Activated CD8-positive, alpha-beta memory T cell treated with anti-CD3 and anti-CD28 coated beads for 36 hours (primary cell): ENCODE data around the gene TOB1. TPM values are rescaled to one million over a fixed set of nuclear protein-coding genes. Genes with fewer than 3 reads are reported as not detected.
"Not testable (repeated sequence)": the region's sequence is repeated elsewhere in the genome, so short reads cannot be mapped to it uniquely, and the experiment has no call there.

Experiments used
- CTCF ChIA-PET: fragments of 350-600 bp; sonication (Branson Sonifier 250); formaldehyde crosslinking; loops from one replicate; lab custom pipeline; 2021; ENCODE audit warnings: antibody characterized with exemption; lab: Charles Lee
- POLR2A ChIA-PET: fragments of 350-600 bp; sonication (Branson Sonifier 250); formaldehyde crosslinking; loops from one replicate; lab custom pipeline; 2021; ENCODE audit warnings: antibody characterized with exemption; lab: Charles Lee
- total RNA-seq, 2 experiments: library from RNA; stranded (reverse); gene quantifications; one replicate each; pipeline ENCODE4 v1.2.3, GENCODE V29; 2021

The TOB1 gene
- total RNA-seq, 2 experiments from 2014 or later: 29.0 to 30.7 TPM

- CTCF ChIA-PET: interaction anchor here (1.0 kb wide), 1 partner anchor 270 kb away, joined by 3 read pairs; the partner anchor contains the start of gene NME1
- POLR2A ChIA-PET: no interaction called here
These were observed 16.7 kb upstream of the TOB1 start for GRCh38 chr17:50882851-50883250.

GRCh38 chr17:50881182-50881581, 15.0 kb upstream of the TOB1 start:
- POLR2A ChIA-PET: no interaction called here
- CTCF ChIA-PET: no interaction called here

- POLR2A ChIA-PET: interaction anchor here (1.4 kb wide), 1 partner anchor 13 kb away, joined by 4 read pairs; the partner anchor contains the start of gene TOB1
- CTCF ChIA-PET: no interaction called here
These were observed 12.9 kb upstream of the TOB1 start for GRCh38 chr17:50879086-50879485.

- ChIA-PET CTCF (no interaction called here), POLR2A (no interaction called here)
These were observed 11.7 kb upstream of the TOB1 start for GRCh38 chr17:50877838-50878237.

- CTCF ChIA-PET: not testable (repeated sequence)
- POLR2A ChIA-PET: interaction anchor here (0.8 kb wide), 1 partner anchor 11 kb away, joined by 4 read pairs; the partner anchor contains the start of gene TOB1
These were observed 10.9 kb upstream of the TOB1 start for GRCh38 chr17:50877042-50877441.

GRCh38 chr17:50875074-50875473, 8.9 kb upstream of the TOB1 start:
- ChIA-PET CTCF (interaction anchor here (1.0 kb wide), 1 partner anchor 315 kb away, joined by 3 read pairs; no protein-coding TSS in a partner anchor), POLR2A (interaction anchor here (0.7 kb wide), 1 partner anchor 20 kb away, joined by 6 read pairs; no protein-coding TSS in a partner anchor)

- CTCF ChIA-PET: interaction anchor here (0.8 to 1.4 kb wide), 3 partner anchors 11 to 72 kb away, joined by 3 to 5 read pairs (median 3); no protein-coding TSS in a partner anchor
- POLR2A ChIA-PET: interaction anchor here (0.6 kb wide), 1 partner anchor 9 kb away, joined by 9 read pairs; no protein-coding TSS in a partner anchor
These were observed 6.7 kb upstream of the TOB1 start for GRCh38 chr17:50872710-50873424.

GRCh38 chr17:50871898-50872297, 5.7 kb upstream of the TOB1 start:
- ChIA-PET POLR2A (interaction anchor here (0.6 kb wide), 1 partner anchor 8 kb away, joined by 9 read pairs; no protein-coding TSS in a partner anchor), CTCF (interaction anchor here (1.4 kb wide), 1 partner anchor 73 kb away, joined by 5 read pairs; no protein-coding TSS in a partner anchor)

GRCh38 chr17:50871364-50871763, 5.2 kb upstream of the TOB1 start:
- ChIA-PET POLR2A (no interaction called here), CTCF (interaction anchor here (1.4 kb wide), 1 partner anchor 73 kb away, joined by 5 read pairs; no protein-coding TSS in a partner anchor)

- CTCF ChIA-PET: no interaction called here
- POLR2A ChIA-PET: no interaction called here
These were observed 2.4 kb upstream of the TOB1 start for GRCh38 chr17:50868602-50869001.

- ChIA-PET POLR2A (interaction anchor here (1.5 kb wide), 1 partner anchor 82 kb away, joined by 4 read pairs; no protein-coding TSS in a partner anchor), CTCF (interaction anchor here (1.3 kb wide), 1 partner anchor 285 kb away, joined by 3 read pairs; the partner anchor contains the start of gene NME1)
These were observed 1.9 kb upstream of the TOB1 start for GRCh38 chr17:50868140-50868438.

- CTCF ChIA-PET: interaction anchor here (1.3 kb wide), 1 partner anchor 286 kb away, joined by 3 read pairs; the partner anchor contains the start of gene NME1
- POLR2A ChIA-PET: interaction anchor here (0.6 to 2.3 kb wide), 7 partner anchors 38 to 254 kb away, joined by 3 to 17 read pairs (median 7); partner anchors contain the start of gene LUC7L3
These were observed 1.4 kb upstream of the TOB1 start for GRCh38 chr17:50867363-50868139.

GRCh38 chr17:50866950-50867362, 802 bp upstream of the TOB1 start:
- ChIA-PET CTCF (interaction anchor here (1.3 to 2.3 kb wide), 3 partner anchors 15 to 286 kb away, joined by 3 to 9 read pairs (median 8); partner anchors contain the start of gene NME1), POLR2A (interaction anchor here (0.6 to 2.5 kb wide), 16 partner anchors 14 to 471 kb away, joined by 3 to 17 read pairs (median 8); partner anchors contain the start of genes LUC7L3 and SPAG9)

GRCh38 chr17:50865868-50866260, 290 bp downstream of the TOB1 start:
- CTCF ChIA-PET: interaction anchor here (0.7 to 2.3 kb wide), 5 partner anchors 14 to 288 kb away, joined by 3 to 9 read pairs (median 6); partner anchors contain the start of gene NME1
- POLR2A ChIA-PET: interaction anchor here (0.5 to 2.5 kb wide), 23 partner anchors 11 to 324 kb away, joined by 3 to 17 read pairs (median 6); partner anchors contain the start of genes LUC7L3, NME1 and SPAG9

- POLR2A ChIA-PET: interaction anchor here (0.5 to 2.5 kb wide), 21 partner anchors 11 to 323 kb away, joined by 3 to 17 read pairs (median 5); partner anchors contain the start of genes NME1 and SPAG9
These were observed 890 bp downstream of the TOB1 start for GRCh38 chr17:50865060-50865867.

GRCh38 chr17:50864747-50865059, 1.5 kb downstream of the TOB1 start:
- ChIA-PET CTCF (interaction anchor here (1.0 to 5.0 kb wide), 3 partner anchors 12 to 92 kb away, joined by 3 to 28 read pairs (median 8); no protein-coding TSS in a partner anchor), POLR2A (interaction anchor here (2.5 kb wide), 1 partner anchor 80 kb away, joined by 15 read pairs; no protein-coding TSS in a partner anchor)

More at GRCh38 chr17:50865060-50865867, 890 bp downstream of the TOB1 start:
- CTCF ChIA-PET: interaction anchor here (0.7 to 5.0 kb wide), 7 partner anchors 13 to 288 kb away, joined by 3 to 28 read pairs (median 6); partner anchors contain the start of gene NME1

GRCh38 chr17:50863931-50864330, 2.2 kb downstream of the TOB1 start:
- CTCF ChIA-PET: interaction anchor here (0.7 to 5.0 kb wide), 4 partner anchors 12 to 86 kb away, joined by 3 to 28 read pairs (median 4); no protein-coding TSS in a partner anchor
- POLR2A ChIA-PET: interaction anchor here (0.6 kb wide), 2 partner anchors 8 to 310 kb away, joined by 5 to 9 read pairs; no protein-coding TSS in a partner anchor
